Sigmoid colon (tissue), 7 donors: ENCODE results near the gene EPB42. TPM values are rescaled to one million over a fixed set of nuclear protein-coding genes. Genes with fewer than 3 reads are reported as not detected.

Experiments
- DNase-seq: peaks from one replicate; pipeline ENCODE4 v3.0.0-alpha.2; 2019
- H3K27ac ChIP-seq, 4 donors: fragments of 200-600 bp; sonication (generic); one replicate each; pipeline ENCODE4 v1.5.1; 2016 to 2019; ENCODE audit warnings: mild to moderate bottlenecking in 1 of 4
- H3K27me3 ChIP-seq, 3 donors: fragments of 200-600 bp; sonication (generic); one replicate each; pipeline ENCODE4 v1.5.1; 2019; ENCODE audit warnings: mild to moderate bottlenecking in 1 of 3
- H3K36me3 ChIP-seq, 4 donors: fragments of 200-600 bp; sonication (generic); one replicate each; pipeline ENCODE4 v1.5.1; 2016 to 2019
- H3K4me1 ChIP-seq, 4 donors: fragments of 200-600 bp; sonication (generic); one replicate each; pipeline ENCODE4 v1.5.1; 2017 to 2019
- H3K4me3 ChIP-seq, 4 donors: fragments of 200-600 bp; sonication (generic); one replicate each; pipeline ENCODE4 v1.5.1; 2017 to 2019; ENCODE audit warnings: mild to moderate bottlenecking in 2 of 4, moderate library complexity in 1 of 4
- H3K9me3 ChIP-seq, 4 donors: fragments of 200-600 bp in 3 of 4; sonication (generic) in 3 of 4; one replicate each; pipeline versions ENCODE4 v1.5.1 to v1.6.1; 2013 to 2019
- CTCF ChIP-seq, 4 experiments: fragments of 450-650 bp in 3 of 4; fragments of 200-600 bp in 1 of 4; IDR thresholded peaks; one replicate each; pipeline ENCODE4 v1.5.1; 2016 to 2019; ENCODE audit warnings: antibody characterized with exemption in 4 of 4, mild to moderate bottlenecking in 3 of 4, moderate library complexity in 2 of 4
- EP300 ChIP-seq, 4 donors: sonication (generic); formaldehyde crosslinking; IDR thresholded peaks; one replicate each; pipeline ENCODE4 v1.6.1; 2017; ENCODE audit warnings: antibody characterized with exemption in 4 of 4
- POLR2A ChIP-seq, 2 donors: fragments of 450-650 bp; IDR thresholded peaks; one replicate each; pipeline ENCODE4 v1.6.1; 2016; ENCODE audit warnings: antibody characterized with exemption in 2 of 2, mild to moderate bottlenecking in 2 of 2, moderate library complexity in 2 of 2
- POLR2AphosphoS5 ChIP-seq, 4 donors: sonication (generic); formaldehyde crosslinking; IDR thresholded peaks; one replicate each; pipeline ENCODE4 v1.6.1; 2017; ENCODE audit warnings: antibody characterized with exemption in 4 of 4
- WGBS, 2 donors: extraction: QIAGEN DNeasy Blood & Tissue Kit; methylation state at CpG; one replicate each; pipeline ENCODE4 v1.1.7; 2013; 5-methylcytosine and 5-hydroxymethylcytosine counted together
- intact Hi-C: fragments of 100-400 bp; cut with DNase I; formaldehyde crosslinking; loops from one replicate; pipeline ENCODE4 v1.15.1; 2023
- polyA plus RNA-seq, 3 donors: library from polyadenylated mRNA; stranded (reverse); fragments of 200-250 nt; gene quantifications; one replicate each; pipeline ENCODE4 v1.2.3, GENCODE V29; 2013
- total RNA-seq, 4 donors: library from RNA; depleted of rRNA; stranded (reverse); fragments of >200 nt; gene quantifications; one replicate each; pipeline ENCODE4 v1.1.0, GENCODE V29; 2016
- donor health status: healthy with polysubstance abuse.
- donor health status: Bipolar disorder and iron deficiency.
- donor health status: healthy.

Gene EPB42
- total and polyA plus RNA-seq, 7 donors: 0.06 TPM; not detected in 6

DNA sequence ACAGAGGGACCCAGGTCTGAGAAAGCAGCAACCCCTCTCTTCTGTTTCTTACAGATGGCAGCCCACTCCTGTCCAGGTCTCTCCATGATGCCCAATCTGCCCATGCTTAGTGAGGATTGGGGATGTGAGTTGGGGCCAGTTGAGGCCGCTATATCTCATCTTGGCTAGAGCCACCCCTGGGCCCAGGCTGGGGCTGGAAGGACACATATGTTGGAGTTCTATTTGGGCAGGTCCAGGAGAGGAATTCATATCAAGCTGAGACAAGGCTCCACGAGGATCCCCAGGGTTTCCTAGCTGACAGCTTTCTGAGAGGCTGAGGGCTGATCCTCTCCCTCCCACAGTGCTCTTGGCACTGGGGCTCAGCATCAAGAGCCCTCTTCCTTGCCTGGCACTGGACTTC lies 34.6 kb upstream of the EPB42 start:
- no peaks in the 10 kb centered on the region for H3K27me3 ChIP-seq
- WGBS, 2 donors: 75 to 81% methylated on average over 2 of the region's 2 CpGs
- intact Hi-C loops: no loop called here
- H3K9me3 ChIP-seq: no peaks in the 10 kb centered on the region
- H3K4me1 ChIP-seq: no peaks in the 10 kb centered on the region
- no peak overlapping the region for H3K27ac ChIP-seq
- TF ChIP-seq POLR2AphosphoS5 (IDR thresholded peaks at IDR 0.05) (no peak), POLR2A (IDR thresholded peaks at IDR 0.05) (no peak), EP300 (IDR thresholded peaks at IDR 0.05) (no peak), CTCF (IDR thresholded peaks at IDR 0.05) (no peak)
- no peak overlapping the region for H3K4me3 ChIP-seq
- no peak for DNase-seq
- H3K36me3 ChIP-seq: no peaks in the 10 kb centered on the region

DNA sequence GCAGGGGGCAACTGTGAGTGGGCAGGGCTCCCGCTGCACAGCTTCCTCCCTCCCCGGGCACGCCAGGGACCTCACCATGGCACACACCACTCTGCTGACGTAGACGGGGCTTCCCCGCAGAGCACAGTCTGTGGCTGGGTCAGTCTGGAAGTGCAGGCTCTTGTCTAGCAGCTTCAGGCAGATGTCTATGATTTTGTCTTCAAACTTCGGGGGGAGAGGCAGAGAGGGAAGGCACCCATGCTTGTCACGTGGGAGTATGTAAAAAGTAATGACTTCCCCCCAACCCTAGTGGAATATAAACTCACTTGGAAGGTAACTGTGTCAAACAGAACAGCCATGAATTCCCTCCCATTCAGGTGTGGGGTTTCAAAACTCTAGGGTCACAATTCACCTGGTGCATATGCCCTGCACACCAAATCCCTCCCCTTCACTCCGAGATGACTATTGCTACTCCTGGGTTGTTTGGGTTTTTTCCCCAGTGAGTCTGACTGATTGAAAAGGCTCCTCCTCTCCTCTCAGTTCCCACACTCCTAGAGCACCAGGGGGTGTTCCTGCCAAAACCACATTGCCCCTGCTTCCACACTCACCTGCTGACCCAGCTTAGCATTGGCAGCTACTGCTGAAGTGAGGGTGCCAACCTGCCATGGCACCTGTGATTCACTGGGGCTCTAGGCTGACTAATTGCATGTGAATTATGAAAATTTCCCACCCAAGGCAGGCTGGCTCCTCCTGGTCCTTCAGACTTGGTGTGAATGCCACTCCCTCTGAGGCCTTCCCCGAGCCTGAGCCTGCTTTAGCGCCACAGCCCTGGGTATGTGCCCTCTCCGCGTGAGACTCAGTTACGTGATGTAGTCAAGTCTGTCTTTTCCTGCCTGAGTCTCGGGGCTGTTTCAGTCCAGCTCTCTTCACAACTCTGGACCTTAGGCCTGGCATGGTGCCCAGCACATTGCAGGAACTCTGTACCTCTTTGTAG lies 32.9 kb upstream of the EPB42 start:
- no peak for DNase-seq
- TF ChIP-seq CTCF (IDR thresholded peaks at IDR 0.05): no peak
- TF ChIP-seq POLR2AphosphoS5 (IDR thresholded peaks at IDR 0.05): no peak
- no peak for TF ChIP-seq POLR2A (IDR thresholded peaks at IDR 0.05)
- TF ChIP-seq EP300 (IDR thresholded peaks at IDR 0.05): no peak
- 57 to 59% methylated on average over 15 of the region's 15 CpGs for WGBS, 2 donors

DNA sequence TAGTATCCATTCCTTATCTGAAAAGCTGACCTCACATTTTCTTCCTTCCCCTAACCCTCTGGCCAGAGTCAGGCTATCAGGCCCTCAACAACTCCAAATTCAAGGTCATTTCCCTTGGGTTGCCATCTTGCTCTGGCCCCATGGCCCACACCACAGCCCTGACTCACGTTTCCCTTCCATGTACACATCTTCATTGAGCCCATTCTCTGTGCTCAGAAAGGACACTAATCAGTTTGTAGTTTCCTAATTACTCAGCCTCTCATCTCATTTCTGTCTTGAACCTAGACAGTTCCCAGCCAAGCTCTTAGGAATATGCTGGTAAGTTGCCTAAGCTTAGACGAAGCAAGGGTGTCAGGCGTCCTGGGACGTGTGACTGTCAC lies 31.0 kb upstream of the EPB42 start:
- Histone ChIP-seq H3K4me1 (no peaks in the 10 kb centered on the region), H3K4me3 (no peak overlapping the region), H3K27me3 (no peaks in the 10 kb centered on the region), H3K9me3 (no peaks in the 10 kb centered on the region), H3K36me3 (no peaks in the 10 kb centered on the region), H3K27ac (no peak overlapping the region)
- DNase-seq: no peak
- 81 to 83% methylated on average over 4 of the region's 4 CpGs for WGBS, 2 donors
- intact Hi-C loops: no loop called here
- TF ChIP-seq EP300 (IDR thresholded peaks at IDR 0.05) (no peak), POLR2A (IDR thresholded peaks at IDR 0.05) (no peak), POLR2AphosphoS5 (IDR thresholded peaks at IDR 0.05) (no peak), CTCF (IDR thresholded peaks at IDR 0.05) (no peak)

More for the DNA sequence above, 32.9 kb upstream of the EPB42 start:
- Histone ChIP-seq H3K4me3 (no peak overlapping the region), H3K4me1 (no peaks in the 10 kb centered on the region), H3K36me3 (no peaks in the 10 kb centered on the region), H3K27me3 (no peaks in the 10 kb centered on the region), H3K9me3 (no peaks in the 10 kb centered on the region), H3K27ac (no peak overlapping the region)
- intact Hi-C loops: no loop called here

GRCh38 chr15:43251185-43251870 lies 30.5 kb upstream of the EPB42 start:
- no peak for TF ChIP-seq POLR2A (IDR thresholded peaks at IDR 0.05)
- no peak for TF ChIP-seq CTCF (IDR thresholded peaks at IDR 0.05)
- no peak for TF ChIP-seq POLR2AphosphoS5 (IDR thresholded peaks at IDR 0.05)
- no peak for TF ChIP-seq EP300 (IDR thresholded peaks at IDR 0.05)
- Histone ChIP-seq H3K9me3 (peaks cover 0 to 2% (median 0%) of the 10 kb centered on the region in 4 donors), H3K27ac (no peak overlapping the region), H3K4me3 (no peak overlapping the region), H3K27me3 (no peaks in the 10 kb centered on the region), H3K4me1 (no peaks in the 10 kb centered on the region), H3K36me3 (no peaks in the 10 kb centered on the region)
- WGBS, 2 donors: 90 to 92% methylated on average over 8 of the region's 8 CpGs
- intact Hi-C loops: no loop called here
- no peak for DNase-seq
